ENCODE results near the gene SUZ12. TPM values are rescaled to one million over a fixed set of nuclear protein-coding genes. Genes with fewer than 3 reads are reported as not detected.

The SUZ12 gene
- total RNA-seq, 1 donor from 2014 or later = 14.7 TPM

Small RNA genes lying within 50 kb of the gene (small RNA-seq; reads per million reads assigned to genes)
- gene AC090616.4 (not detected), gene RNA5SP437 (not detected)

Other genes starting within 250 kb of the SUZ12 start
- gene COPRS, start 77.8 kb upstream of the SUZ12 start, total RNA-seq = 35.4 TPM
- gene UTP6, start 35.3 kb upstream of the SUZ12 start, total RNA-seq = 28.5 TPM
- gene LRRC37B, start 70.4 kb downstream of the SUZ12 start, total RNA-seq = 33.6 TPM
- 46.2 TPM for gene RHOT1, start 205.5 kb downstream of the SUZ12 start, total RNA-seq

Data from vagina (tissue), 1 donor.